NCI-H1436 treated with DMSO at 0.1 percent for 48 hours (cell line): ENCODE data around the gene MTUS2.

Experiments
- DNase-seq: peaks from one replicate; lab custom pipeline; 2025; lab: John Stamatoyannopoulos, UW

The MTUS2 gene

DNA sequence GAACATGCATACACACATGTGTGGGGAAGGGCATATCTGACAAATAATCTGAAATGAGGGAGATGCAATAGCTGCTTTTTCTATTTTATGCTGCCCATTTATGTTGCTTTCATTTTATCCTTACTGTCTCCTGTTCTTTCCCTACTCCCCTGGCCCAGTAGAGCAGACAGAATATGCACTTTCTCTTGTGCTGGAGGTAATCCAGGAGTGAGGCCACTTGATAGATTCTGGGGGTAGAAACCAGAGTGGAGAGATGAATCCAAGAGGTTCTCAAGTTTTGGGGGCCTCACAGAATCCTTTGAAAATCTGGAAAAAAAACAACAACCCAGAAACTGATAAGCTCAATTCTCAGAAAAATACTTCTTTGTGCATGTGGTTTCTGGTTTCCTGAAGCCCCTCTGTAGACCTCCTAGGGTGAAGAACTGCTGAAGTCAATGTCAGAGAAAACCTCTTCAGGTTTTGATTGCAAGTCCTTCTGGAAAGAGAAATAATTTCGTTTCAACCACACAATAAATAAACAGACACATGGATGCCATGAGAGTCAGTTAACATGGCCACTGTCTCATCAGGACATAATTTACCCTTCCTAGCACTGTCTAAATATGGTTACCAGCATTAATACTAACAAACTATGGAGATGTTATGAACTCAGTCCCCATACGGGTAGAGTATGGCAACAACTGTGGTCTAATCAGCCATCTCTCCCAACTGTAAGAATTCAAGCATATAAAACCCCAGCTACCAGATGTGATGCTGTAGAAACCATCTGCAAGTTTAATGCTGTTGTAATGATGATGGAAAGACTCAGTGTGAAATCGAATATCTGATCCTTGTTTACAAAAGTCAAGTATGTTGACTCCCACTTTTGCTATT, 419.8 kb downstream of the MTUS2 start:
- no peak for DNase-seq

DNA sequence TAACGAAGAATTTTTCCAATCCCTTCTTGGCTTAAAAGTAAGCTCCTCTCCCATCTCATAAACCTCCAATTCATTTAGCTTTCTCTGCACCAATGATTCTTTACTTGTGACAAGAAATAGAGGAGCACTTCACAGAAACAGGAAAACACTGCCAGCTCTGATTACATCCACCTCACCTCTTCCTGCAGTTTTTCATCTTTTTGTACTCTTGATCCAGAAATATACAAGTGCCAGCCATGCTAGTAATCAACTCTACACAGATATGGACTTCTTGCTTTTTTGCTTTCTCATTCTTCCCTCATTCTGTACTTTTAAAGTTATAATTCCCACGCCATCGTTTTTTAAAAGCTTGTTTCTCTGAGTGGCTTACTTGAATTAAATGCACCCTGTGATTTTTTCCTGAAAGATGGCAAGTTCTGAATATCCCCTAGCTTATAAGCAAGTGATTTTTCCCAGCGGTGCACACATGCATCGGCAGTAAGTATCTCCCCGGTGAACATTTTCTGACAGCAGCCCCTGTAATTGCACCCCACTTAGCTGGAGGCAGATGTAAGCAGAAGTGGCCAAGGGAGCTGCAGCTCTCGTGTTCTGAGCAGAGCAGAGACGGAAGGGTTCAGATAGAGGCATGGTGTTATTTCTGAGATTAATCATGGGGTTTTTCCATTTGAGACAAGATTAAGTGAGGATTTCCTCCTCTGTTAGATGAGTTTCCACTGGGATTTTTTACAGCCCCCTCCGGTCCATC, 434.7 kb downstream of the MTUS2 start:
- DNase-seq: no peak

DNA sequence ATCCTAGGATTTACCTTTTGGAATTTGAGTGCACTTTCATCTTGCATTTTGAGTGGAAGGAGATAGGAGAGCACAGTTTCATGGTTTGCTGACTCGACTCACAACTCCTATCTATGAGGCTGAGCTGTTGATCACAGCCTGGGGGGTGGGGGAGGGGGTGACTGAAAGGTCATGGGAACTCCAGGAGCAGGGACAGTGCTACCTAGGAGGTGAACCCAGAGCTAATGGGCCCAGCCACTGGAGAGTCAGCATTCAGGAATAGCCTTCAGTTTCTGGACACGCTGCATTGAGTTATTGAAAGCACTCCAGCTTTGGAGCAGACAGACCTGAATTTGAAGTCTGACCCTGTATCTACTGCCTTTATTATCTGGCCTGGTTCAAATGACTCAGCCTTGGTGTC, 435.4 kb downstream of the MTUS2 start:
- no peak for DNase-seq

DNA sequence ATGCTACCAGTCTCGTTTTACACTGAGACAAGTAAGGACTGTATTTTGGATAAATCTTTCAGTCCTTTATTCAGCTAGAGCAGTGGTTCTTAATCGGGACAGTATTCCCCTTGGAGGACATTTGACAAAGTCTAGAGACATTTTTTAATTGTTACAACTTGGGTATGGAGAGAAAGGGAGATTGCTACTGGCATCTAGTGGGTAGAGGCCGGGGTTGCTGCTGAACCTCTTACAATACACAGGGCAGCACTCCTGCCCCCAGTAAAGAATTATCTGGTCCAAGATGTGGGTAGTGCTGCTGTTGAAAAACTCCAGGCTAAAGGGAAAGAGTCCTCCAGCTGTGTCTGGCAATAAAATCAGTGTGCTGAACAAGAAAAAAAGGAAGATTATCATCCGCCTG, 440.5 kb downstream of the MTUS2 start:
- no peak for DNase-seq

DNA sequence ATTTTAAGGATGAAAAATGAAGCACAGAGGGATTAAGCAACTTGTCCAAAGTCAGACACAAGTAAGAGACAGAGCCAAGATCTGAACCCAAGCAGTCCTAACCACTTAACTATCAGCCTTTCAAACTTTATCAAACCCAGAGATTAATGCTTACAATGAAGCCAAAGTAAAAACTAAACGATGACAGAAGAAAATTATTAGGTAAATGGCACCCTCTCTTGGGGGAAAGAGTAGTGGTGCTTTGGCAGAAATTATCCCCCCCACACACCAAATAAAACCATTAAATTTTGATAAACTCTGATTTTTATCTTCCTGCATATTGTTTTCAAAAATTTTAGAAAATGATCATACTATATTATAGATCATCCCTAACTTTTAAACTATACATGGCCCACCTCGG, 446.1 kb downstream of the MTUS2 start:
- DNase-seq: no peak

DNA sequence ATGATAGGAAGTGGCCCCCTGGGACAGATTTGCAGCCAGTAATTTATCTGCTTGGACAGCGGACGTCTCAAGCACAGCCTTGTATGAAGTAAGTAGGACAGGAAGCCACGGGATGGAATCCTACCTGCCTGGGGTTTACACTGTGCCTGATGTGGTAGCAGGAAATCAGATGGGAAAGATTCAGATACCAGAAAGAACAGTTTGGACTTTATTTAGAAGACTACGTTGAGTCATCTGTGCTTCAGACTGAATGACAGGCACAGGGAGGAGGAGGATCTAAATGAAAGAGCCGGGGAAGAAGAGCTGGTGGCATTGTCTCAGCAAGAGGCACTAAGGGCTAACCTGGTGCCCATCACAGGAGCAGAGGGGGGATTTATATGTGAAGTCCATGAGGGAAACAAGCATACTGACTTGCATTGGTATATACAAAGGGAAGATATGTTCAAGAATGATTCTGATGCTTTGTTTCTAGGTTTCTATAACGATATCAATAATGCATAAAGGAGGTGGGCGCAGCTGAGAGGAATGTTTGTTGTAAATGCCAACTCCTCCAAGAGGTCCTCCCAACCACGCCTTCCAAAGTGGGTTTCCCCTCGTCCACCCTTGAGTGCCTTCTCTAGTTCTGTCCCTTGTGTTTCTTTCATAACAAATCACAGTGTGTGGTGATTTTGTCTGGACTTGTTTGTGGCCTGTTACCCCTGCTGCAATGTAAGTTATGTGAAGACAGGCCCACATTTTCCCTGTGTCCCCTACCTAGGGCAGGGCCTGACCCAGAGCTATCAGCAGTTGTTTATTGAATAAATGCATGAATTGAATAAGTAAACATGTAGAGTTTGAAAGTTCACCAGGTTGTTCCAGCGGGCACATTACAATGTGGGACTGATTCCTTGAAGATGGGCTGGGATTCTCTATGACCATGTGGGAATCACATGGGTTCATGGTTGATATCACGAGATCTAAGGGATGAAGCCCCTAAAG, 446.9 kb downstream of the MTUS2 start:
- no peak for DNase-seq

DNA sequence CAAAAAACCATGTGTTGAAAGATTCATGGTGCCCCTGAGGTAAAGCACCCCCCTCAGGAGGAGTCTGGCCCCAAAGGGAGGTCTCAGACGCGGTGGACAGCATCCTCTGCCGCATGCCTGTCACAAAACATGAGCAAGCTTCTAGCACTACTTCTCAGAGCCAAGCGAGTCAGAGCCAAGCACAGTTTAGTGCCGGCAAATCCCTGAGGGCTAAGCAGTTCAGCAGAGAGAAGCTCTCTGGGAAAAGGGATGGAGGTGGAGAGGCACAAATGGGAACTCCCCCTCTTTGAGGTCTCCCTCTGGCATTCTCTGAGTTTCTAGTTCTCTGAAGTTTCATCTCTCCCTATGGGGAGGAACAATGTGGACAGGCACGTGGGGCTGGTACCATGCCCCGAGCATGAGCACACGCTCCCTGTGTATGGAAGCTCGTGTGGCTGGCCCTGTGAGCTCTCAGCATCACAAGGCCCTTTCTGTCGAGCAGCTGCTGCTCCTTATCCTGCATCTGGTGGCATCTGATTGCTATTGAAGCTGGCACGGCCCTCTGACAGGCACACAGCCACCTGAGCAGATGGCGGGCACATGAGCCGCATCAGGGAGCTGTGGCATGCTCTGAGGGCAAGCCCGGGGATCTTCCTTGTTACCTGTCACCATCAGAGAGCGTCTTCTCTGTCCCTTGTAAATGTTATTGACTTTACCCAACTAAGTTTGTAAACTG, 450.3 kb downstream of the MTUS2 start:
- DNase-seq: no peak

DNA sequence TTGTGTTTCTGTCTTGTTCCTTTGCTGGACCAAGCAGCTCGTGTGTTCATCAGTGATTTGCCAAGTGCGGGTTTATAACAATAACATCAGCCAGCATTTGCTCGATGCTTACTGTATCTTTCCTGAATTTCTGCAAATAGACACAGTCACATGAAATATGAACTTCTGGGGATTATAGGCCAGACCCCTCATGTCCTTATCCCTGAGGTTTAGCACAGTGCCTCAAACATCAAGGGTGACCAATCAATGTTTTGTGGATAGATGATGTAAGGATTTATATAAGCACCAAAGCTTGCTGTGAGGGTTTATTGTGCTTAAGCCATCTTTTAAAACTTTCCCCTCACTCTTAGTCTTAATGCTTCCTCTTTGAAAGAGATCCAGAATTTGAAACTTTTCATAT, 451.5 kb downstream of the MTUS2 start:
- DNase-seq: no peak

DNA sequence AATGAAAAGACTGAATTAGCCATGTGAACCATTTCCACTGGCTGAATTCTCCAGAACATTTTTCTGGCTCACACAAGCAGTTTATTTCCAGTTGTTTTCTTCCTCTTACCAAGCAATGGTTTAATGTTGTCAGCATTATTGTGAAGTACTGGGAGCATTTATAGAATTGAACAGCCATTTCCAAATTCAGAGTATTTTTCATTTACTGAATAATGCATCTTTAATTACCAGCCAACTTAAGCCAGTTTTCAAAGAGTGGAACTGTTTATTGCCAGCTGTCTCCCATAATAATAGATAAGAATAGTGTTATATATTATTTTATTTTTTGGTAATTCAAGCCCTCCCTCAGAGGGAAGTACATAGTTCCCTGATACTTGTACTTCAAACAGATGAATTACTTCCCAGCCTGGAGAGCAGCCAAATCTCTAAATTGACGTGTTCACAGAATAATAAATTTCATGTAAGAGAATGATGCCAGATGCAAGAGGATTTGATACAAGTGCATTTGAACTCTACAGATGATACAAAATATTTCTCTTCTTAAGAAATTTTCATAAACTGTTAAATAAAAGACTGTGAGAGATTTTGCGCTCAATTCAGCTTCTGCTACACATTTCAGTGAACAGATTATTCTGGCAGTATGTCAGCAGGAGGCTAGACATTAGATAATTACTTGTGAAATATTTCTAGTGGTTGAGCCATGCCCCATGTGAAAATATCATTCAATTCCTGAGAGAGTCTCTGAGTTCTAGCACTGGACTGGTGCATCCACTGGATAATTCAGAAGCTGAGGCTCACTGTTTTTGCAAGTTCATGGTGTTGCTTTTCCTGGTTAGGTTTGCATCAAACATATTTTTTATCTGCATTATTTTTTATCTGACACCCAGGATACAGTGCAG, 459.5 kb downstream of the MTUS2 start:
- DNase-seq: no peak

DNA sequence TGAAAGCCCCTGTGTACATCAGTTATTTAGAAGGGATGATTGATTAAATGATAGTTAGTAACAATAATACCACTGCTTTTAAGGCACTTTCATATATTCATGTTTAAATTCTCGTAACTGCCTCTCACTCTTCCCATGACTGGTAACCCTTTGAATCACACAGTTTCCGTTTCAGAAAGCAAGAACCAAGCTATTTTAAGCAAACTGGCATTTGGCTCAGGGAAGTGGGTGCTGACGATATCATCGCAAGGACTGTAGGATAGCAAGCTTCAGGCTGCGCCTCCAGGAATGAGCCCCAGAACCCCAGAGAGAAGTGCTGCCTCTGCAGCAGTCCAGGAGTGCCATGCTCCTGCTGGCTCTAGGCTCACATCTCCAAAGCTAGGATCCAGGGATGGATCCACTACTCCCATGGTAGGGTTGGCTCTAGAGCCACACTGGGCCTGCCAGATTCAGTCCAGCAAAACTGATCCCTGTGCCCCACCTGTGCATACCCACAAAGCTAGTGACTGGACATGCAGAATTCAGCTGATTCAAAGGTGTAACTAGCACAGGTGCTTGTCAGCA, 461.9 kb downstream of the MTUS2 start:
- no peak for DNase-seq

DNA sequence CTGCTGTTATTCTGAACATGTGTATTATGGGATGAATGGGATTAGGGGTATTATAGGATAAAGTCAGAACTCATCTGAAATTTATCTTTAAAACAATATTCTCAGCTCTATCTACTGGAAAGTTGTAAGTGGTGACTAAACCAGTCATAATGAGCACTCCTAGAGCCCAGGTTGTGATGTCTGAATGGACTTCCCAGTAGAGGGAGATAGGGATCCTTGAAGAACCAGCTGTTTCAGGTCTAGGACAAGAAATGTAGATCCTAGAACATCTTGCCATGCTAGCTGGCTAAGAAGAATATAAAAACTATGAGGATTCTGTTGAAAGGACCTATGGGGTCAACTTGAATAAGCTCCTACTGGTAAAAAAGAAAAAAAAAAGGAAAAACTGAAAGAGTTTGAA, 464.6 kb downstream of the MTUS2 start:
- no peak for DNase-seq

DNA sequence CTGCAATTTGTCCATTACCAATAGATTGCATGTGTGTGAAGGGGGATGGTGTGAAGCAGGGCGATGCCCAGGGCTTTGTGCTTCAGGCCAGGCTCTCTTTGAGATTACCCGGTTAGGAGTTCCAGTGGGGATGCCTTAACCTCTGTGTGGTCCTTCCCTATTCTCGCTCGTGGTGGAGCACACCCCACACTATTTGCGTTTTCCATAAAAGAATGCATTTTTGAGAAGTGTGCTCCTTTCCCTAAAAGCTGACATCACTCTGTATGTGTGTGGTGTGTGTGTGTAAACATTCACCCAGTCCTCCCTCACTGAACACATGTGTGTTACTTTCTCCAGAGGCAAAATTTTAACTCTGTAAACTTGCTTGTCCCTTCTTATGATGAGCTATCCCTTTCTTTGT, 467.1 kb downstream of the MTUS2 start:
- DNase-seq: no peak

DNA sequence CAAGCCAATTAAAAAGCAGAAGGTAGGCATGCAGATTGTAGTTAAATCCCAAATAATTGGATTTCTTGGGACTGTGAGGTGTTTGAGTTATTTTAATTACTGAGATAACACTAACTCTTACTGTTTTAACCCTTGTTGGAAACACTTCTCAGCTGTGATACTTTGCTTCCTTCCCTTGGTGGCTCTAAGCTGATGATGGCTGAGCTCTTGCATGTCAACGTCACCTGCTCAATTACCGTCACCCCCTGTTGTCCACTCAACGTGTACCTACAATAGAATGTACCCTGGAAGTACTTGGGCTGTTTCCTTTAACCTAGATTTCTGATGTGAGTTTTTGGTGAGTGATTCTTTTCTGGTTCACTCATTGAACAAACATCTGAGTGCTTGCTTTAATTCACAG, 471.9 kb downstream of the MTUS2 start:
- no peak for DNase-seq

DNA sequence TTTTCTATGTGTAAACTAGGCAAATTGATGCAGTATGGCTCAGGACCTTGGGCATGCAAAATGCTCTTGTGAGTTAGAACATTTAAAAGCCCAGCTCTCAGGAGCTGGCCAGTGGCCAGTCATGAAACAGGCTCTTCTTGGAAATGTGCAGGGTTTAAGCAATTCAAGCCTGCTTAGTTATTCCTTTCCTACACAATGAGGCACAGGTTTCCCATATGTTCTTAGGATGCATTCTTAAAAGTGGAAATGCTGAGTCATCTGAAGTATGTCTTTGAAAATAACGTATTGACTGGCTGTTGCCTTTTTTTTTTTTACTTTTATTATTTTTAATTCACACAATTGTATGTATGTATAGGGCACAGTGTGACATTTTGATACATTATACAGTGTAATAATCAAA, 474.7 kb downstream of the MTUS2 start:
- no peak for DNase-seq

DNA sequence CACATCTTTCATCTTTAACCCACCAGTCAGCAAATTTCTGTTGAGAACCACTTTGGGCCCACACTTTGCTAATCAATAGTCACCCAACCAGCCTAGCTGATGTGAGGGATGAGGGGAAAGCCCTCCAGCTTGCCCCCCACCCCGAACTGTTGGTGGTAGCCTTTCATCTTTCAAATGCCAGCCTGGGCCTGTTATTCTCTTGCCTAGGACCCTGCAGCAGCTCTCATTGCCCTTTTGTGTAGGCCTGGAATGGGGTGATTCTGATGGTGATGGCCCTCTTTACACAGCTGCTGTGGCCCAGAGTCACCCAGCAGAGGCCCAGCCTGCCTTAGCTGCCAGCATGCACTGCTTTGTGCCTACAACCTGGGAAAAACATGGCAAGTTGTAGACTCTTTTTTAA, 480.9 kb downstream of the MTUS2 start:
- DNase-seq: no peak

DNA sequence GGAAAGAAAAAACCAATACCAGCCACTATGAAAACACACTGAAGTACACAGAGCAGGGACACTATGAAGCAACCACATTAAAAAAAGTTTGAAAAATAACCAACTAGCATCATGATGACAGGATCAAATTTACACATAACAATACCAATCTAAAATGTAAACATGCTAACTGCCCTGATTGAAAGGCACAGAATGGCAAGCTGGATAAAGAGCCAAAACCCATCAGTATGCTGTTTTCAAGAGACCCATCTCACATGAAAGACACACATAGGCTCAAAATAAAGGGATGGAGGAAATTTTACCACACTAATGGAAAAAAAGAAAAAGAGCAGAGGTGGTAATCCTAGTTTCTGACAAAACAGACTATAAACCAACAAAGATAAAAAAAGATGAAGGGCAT, 484.0 kb downstream of the MTUS2 start:
- DNase-seq: no peak

DNA sequence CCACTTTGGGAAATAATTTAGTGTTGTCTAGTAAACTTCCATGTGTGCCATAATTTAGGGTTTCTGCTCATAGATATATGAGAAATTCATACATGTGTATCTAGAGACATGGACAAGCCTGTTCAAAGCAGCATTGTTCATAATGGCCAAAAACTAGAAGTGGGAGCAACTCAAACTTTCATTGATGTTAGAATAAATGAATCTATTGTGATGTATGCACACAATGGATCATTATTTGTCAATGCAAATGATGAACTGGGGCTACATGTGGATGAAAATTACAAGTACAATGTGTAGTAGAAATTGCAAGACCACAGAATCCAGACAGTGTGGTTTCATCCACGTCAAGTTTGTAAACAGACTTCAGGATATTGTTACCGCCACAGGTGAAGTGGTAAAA, 490.7 kb downstream of the MTUS2 start:
- no peak for DNase-seq

DNA sequence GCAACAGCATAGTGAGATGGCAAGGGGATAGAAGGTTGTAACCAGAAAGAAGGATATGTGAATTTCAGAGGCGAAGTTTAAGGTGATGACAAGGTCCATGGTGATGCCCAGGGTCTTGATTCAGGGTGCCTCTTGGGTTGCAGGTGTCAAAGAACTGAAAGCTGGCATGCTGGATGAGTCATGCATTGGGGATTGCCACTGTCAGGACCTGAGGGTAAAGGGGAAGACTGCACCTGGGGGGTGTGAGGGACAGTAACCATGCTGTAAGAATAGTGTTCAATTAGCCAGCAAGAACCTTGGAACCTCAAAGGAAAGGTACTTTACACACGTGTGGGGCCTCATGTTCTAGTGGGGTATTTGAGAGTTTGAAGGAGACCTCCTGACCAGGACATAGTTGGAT, 495.7 kb downstream of the MTUS2 start:
- no peak for DNase-seq

DNA sequence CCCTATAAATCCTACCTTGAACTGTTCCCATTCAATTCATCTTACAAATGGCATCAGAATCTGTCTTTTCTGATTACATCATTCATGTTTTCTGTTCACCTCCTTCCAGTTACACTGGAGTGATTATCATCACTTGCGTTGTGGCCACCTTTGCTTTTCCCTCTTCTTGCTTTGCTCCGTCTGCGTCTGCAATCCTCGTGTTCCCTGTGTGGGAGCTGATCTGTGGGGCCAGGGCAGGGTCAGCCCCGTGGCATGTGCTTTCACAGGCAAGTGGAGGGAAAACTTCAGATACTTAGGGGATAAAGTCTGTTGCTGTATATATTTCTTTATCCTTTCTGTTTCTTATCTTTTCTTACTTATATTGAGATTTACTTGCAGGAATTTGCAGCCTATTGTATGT, 497.7 kb downstream of the MTUS2 start:
- no peak for DNase-seq

DNA sequence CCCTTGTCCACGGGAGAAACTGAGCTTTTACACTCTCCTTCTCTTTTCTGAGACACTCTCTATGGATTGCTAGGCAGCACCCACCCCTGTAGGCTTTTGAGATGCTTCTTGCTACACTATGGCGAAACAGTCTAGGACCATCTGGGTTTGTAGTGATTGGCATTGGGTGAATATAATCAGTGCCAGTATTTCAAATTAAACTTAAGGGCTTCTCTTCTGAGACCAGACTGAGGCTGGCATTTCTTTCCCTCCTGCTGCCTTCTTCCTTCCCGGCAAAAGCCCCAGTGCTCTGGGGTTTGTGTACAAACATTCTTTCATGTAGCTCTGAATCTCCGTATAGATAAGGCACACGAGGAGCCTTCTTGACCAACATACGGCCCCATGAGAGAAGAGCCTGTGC, 498.6 kb downstream of the MTUS2 start:
- DNase-seq: no peak
